CD4-positive, alpha-beta memory T cell (primary cell): Measurements from ENCODE around the gene SH3BGRL3. TPM values are rescaled to one million over a fixed set of nuclear protein-coding genes. Genes with fewer than 3 reads are reported as not detected.

Source experiments
- CTCF ChIA-PET: fragments of 350-600 bp; sonication (Branson Sonifier 250); formaldehyde crosslinking; loops from one replicate; lab custom pipeline; 2021; ENCODE audit warnings: inconsistent platforms; ENCODE audit not compliant: partially characterized antibody; lab: Charles Lee
- POLR2A ChIA-PET: fragments of 350-600 bp; sonication (Branson Sonifier 250); formaldehyde crosslinking; loops from one replicate; lab custom pipeline; 2021; ENCODE audit not compliant: partially characterized antibody; lab: Charles Lee
- DNase-seq, 5 donors: peaks; one replicate each; pipeline versions ENCODE4 v3.0.0 to v3.0.0-alpha.2; 2020 to 2022; ENCODE audit warnings: mixed read lengths in 1 of 5
- H3K27ac ChIP-seq: one replicate; pipeline ENCODE4 v1.7.0; 2013; ENCODE audit warnings: low read depth, low read length
- H3K27me3 ChIP-seq: 2 replicates; pipeline ENCODE4 v1.7.0; 2013; ENCODE audit warnings: mild to moderate bottlenecking, low read length, moderate library complexity; ENCODE audit not compliant: insufficient read depth
- H3K36me3 ChIP-seq: 2 replicates; pipeline ENCODE4 v1.7.0; 2013; ENCODE audit warnings: mild to moderate bottlenecking, low read length, moderate library complexity; ENCODE audit not compliant: insufficient read depth
- H3K4me1 ChIP-seq: 2 replicates; pipeline ENCODE4 v1.7.0; 2013; ENCODE audit warnings: mild to moderate bottlenecking, low read length, moderate library complexity; ENCODE audit not compliant: insufficient read depth
- H3K4me3 ChIP-seq, 2 donors: one replicate each; pipeline ENCODE4 v1.7.0; 2013; ENCODE audit warnings: low read length in 2 of 2, mild to moderate bottlenecking in 1 of 2
- H3K9me3 ChIP-seq, 2 donors: one replicate each; pipeline ENCODE4 v1.7.0; 2013; ENCODE audit warnings: low read length in 2 of 2, control low read depth in 1 of 2; ENCODE audit not compliant: control insufficient read depth in 1 of 2
- H3K27ac Mint-ChIP-seq, 7 donors: one replicate each; pipeline ENCODE4 v1.8.0; 2020 to 2021; ENCODE audit warnings: mixed read lengths in 7 of 7, mild to moderate bottlenecking in 6 of 7, inconsistent platforms in 3 of 7, moderate library complexity in 3 of 7
- H3K27me3 Mint-ChIP-seq, 2 donors: one replicate each; pipeline ENCODE4 v1.8.0; 2020 to 2021; ENCODE audit warnings: mixed read lengths in 2 of 2
- H3K36me3 Mint-ChIP-seq, 2 donors: one replicate each; pipeline ENCODE4 v1.8.0; 2020 to 2021; ENCODE audit warnings: mixed read lengths in 2 of 2, inconsistent platforms in 1 of 2, mild to moderate bottlenecking in 1 of 2
- H3K4me1 Mint-ChIP-seq, 4 donors: one replicate each; pipeline ENCODE4 v1.8.0; 2020 to 2021; ENCODE audit warnings: mixed read lengths in 4 of 4, mild to moderate bottlenecking in 1 of 4
- H3K4me3 Mint-ChIP-seq, 8 donors: one replicate each; pipeline ENCODE4 v1.8.0; 2020 to 2021; ENCODE audit warnings: mixed read lengths in 8 of 8, mild to moderate bottlenecking in 7 of 8, moderate library complexity in 6 of 8, inconsistent platforms in 3 of 8
- H3K9me3 Mint-ChIP-seq, 8 donors: one replicate each; pipeline ENCODE4 v1.8.0; 2020 to 2021; ENCODE audit warnings: mixed read lengths in 8 of 8, mild to moderate bottlenecking in 5 of 8, inconsistent platforms in 3 of 8, moderate library complexity in 1 of 8
- intact Hi-C: fragments of 100-400 bp; cut with micrococcal nuclease; formaldehyde crosslinking; loops from one replicate; pipeline ENCODE4 v1.15.1; 2023
- polyA plus RNA-seq, 2 donors: library from polyadenylated mRNA; unstranded; fragments of 300-500 nt; fragmentation: Illumina TruSeq; gene quantifications; one replicate each; pipeline ENCODE4 v1.2.3, GENCODE V29; 2021
- total RNA-seq, 2 experiments: library from RNA; stranded (reverse); gene quantifications; one replicate each; pipeline ENCODE4 v1.2.3, GENCODE V29; 2021

The SH3BGRL3 gene
- total and polyA plus RNA-seq, 4 experiments from 2014 or later = 293 to 1,531 (median 642) TPM

DNA sequence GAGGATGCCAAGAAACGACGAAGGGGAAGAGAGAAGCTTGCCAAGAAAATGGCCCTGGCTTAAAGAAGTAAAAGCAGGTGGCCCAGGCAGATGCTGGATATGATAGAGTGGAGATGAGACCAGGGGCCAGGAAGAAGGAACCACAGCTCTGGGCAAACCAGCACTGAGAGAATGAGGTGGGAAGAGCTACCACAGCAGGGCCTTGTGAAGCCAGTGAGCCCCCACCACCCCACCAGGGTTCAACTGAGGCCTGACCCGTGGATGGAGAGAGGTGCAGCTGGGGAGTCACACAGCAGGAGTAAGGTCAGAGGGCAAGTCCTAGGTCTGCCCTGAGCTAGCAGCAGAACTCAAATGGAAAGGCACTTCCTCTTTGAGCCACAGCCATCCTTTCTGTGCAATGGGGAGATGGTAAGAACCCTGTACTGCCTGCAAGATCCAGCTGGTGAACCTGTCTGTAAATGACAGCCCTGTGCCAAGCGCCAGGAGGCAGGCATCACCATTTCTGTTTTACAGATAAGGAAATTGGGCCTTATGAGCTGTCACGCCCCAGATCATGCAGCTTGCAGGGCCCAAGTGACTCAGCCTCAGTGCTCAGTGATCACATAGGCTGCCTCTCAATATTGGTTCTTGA is 8.5 kb downstream of the SH3BGRL3 start:
- ChIA-PET CTCF (interaction anchor here (0.7 to 21.6 kb wide), 14 partner anchors 11 to 129 kb away, joined by 3 to 1027 read pairs (median 6); partner anchors contain the start of genes CD52, CEP85, SH3BGRL3 and UBXN11), POLR2A (interaction anchor here (0.9 to 38.6 kb wide), 17 partner anchors 10 to 212 kb away, joined by 3 to 3358 read pairs (median 8); partner anchors contain the start of genes CD52, CEP85, DHDDS and HMGN2)
- no peaks in the 10 kb centered on the region for H3K9me3 ChIP-seq
- H3K36me3 ChIP-seq = no peaks in the 10 kb centered on the region
- peak overlapping the region; percentile 58 to 92 (median 79) for H3K4me3 Mint-ChIP-seq
- H3K9me3 Mint-ChIP-seq = no peaks in the 10 kb centered on the region
- peak in 4 of 5 donors; percentile 42 to 83 (median 45) for DNase-seq
- peaks cover 0 to 8% of the 10 kb centered on the region in 2 donors for H3K36me3 Mint-ChIP-seq
- intact Hi-C loops = no loop called here
- no peaks in the 10 kb centered on the region for H3K27me3 ChIP-seq
- H3K4me1 Mint-ChIP-seq = peaks cover 60 to 96% (median 76%) of the 10 kb centered on the region in 4 donors
- no peaks in the 10 kb centered on the region for H3K27me3 Mint-ChIP-seq
- H3K4me1 ChIP-seq = peaks cover 98% of the 10 kb centered on the region
- peak overlapping the region; percentile 93 to 99 (median 97) for H3K27ac Mint-ChIP-seq
- peak overlapping the region; percentile 91 for H3K27ac ChIP-seq
- peak overlapping the region in 1 of 2 donors; percentile 29 for H3K4me3 ChIP-seq

DNA sequence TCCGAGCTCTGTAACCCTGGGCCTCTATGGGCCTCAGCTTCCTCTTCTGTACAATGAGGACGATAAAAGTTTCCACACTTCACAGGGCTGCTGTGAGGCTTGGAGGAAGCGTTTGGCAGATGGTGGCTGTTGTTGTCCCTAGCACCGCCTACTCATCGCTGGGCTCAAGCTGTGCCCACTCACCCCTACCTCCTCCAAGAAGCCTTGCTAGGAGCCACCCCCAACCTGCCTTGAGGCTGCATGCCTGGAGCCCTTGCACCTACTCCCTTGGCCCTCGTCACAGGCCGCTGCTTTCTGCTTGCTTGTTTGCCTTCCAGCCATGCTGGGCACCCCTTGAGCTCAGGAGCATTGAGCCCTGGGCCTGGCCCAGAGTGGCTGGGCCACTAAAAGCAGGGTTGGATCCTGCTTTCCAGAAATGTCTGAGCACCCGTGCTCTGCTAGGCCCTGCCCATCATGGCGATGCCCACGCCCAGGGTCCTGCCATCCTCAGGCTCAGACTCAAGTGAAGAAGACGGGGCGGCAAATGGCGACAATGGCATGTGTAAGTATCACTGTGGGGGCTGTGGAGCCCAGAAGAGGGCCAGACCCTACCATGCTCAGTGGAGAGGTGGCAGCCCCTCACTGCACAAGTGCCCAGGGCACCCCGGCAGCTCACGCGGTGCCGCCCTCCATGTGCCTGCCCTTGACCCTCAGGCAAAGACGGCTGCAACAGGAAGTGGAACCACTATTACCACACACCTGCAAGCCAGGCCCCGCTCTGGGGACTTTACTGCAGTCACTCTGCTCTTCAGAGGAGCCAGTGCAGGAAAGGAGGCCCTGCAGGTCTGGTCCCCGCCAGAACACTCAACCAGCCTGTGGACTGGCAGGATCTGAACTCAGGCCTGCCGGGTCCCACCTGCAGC is 9.5 kb downstream of the SH3BGRL3 start:
- intact Hi-C loops = no loop called here
- Mint-ChIP-seq H3K9me3 (no peaks in the 10 kb centered on the region), H3K4me1 (peaks cover 57 to 94% (median 69%) of the 10 kb centered on the region in 4 donors), H3K27me3 (no peaks in the 10 kb centered on the region), H3K27ac (peak overlapping the region; percentile 93 to 99 (median 97)), H3K36me3 (peaks cover 0 to 4% of the 10 kb centered on the region in 2 donors), H3K4me3 (peak overlapping the region in 7 of 8 donors; percentile 72 to 92 (median 81))
- Histone ChIP-seq H3K4me3 (peak overlapping the region in 1 of 2 donors; percentile 39), H3K27ac (peak overlapping the region; percentile 91), H3K27me3 (no peaks in the 10 kb centered on the region), H3K4me1 (peaks cover 88% of the 10 kb centered on the region), H3K9me3 (no peaks in the 10 kb centered on the region), H3K36me3 (no peaks in the 10 kb centered on the region)
- CTCF ChIA-PET = interaction anchor here (0.7 to 21.6 kb wide), 16 partner anchors 10 to 128 kb away, joined by 3 to 1027 read pairs (median 6); partner anchors contain the start of genes CD52, CEP85, SH3BGRL3 and UBXN11
- POLR2A ChIA-PET = interaction anchor here (0.9 to 38.6 kb wide), 13 partner anchors 11 to 211 kb away, joined by 3 to 3358 read pairs (median 11); partner anchors contain the start of genes CD52, CEP85, HMGN2 and SH3BGRL3
- DNase-seq = peak in 4 of 5 donors; percentile 26 to 67 (median 38)

DNA sequence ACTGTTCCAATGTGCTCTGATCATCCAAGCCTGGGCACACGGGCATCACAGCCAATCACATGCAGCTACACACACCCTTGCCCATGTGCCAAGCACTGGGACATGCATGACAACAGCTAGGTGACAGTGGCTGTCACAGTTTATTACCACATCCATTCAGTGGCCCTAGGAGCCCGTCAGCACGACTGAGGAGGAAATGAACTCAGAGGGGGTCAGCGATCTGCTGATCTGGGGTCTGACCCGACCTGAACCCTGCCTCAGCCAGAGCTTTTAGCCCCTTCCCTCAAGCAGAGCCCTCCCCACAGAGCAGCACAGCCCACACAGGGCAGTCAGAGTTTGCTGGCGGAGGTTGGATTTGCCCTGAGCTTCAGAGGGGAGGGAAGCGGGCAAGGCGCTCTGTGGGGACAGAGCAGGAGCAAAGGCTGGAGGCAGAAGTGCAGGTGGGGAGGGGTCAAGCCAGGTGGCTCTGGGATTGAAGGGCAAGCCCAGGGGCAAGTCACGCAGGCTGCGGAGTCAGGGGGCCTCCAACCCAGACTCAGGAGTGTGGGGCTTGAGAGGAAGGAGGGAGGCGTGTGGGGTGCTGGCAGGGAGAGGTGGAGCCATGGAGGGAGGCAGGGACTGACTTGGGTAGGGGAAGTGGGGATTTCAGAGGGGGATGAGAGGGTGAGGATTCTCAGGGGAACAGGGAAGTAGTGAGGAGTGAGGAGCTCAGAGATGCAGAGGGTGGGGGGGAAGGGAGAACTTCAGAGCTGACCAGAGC is 10.4 kb downstream of the SH3BGRL3 start:
- Mint-ChIP-seq H3K27ac (peak overlapping the region; percentile 93 to 99 (median 97)), H3K4me1 (peaks cover 53 to 94% (median 66%) of the 10 kb centered on the region in 4 donors), H3K4me3 (peak overlapping the region in 7 of 8 donors; percentile 59 to 92 (median 74)), H3K36me3 (no peaks in the 10 kb centered on the region), H3K9me3 (no peaks in the 10 kb centered on the region), H3K27me3 (no peaks in the 10 kb centered on the region)
- Histone ChIP-seq H3K27ac (peak overlapping the region; percentile 91), H3K9me3 (no peaks in the 10 kb centered on the region), H3K36me3 (no peaks in the 10 kb centered on the region), H3K4me1 (peaks cover 79% of the 10 kb centered on the region), H3K27me3 (no peaks in the 10 kb centered on the region), H3K4me3 (peak overlapping the region in 1 of 2 donors; percentile 39)
- ChIA-PET POLR2A (interaction anchor here (1.1 to 38.6 kb wide), 7 partner anchors 12 to 88 kb away, joined by 3 to 3358 read pairs (median 61); partner anchors contain the start of genes CD52, SH3BGRL3, UBXN11 and ZNF683), CTCF (interaction anchor here (1.1 to 21.6 kb wide), 6 partner anchors 11 to 127 kb away, joined by 3 to 1027 read pairs (median 66); partner anchors contain the start of genes CD52, SH3BGRL3 and UBXN11)
- DNase-seq = peak in 1 of 5 donors; percentile 20
- intact Hi-C loops = no loop called here

DNA sequence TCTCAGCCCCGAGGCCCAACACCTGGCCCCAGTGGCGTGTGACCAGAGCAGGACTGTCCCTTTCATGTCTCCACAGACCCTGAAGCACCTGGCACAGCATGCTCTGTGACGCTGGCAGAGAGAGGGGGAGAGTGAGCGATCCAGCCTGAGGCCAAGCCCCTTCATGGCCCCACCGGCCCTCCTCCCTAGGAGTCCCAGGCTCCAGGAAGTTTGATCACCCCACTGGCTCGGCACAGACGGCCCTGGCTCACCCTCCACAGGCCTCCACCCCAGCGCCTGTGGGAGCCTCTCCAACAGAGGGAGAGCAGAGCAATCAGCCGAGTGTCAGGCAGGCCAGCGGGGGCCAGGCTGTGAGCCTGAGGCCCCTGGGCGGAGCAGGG is 11.0 kb downstream of the SH3BGRL3 start:
- ChIA-PET POLR2A (interaction anchor here (1.1 to 38.6 kb wide), 5 partner anchors 13 to 80 kb away, joined by 3 to 3358 read pairs (median 61); partner anchors contain the start of genes CD52, SH3BGRL3 and UBXN11), CTCF (interaction anchor here (1.1 to 21.6 kb wide), 5 partner anchors 14 to 126 kb away, joined by 3 to 1027 read pairs (median 124); partner anchors contain the start of genes CD52, SH3BGRL3 and UBXN11)
- intact Hi-C loops = no loop called here
- Histone ChIP-seq H3K9me3 (no peaks in the 10 kb centered on the region), H3K4me1 (peaks cover 73% of the 10 kb centered on the region), H3K27me3 (no peaks in the 10 kb centered on the region), H3K27ac (peak overlapping the region; percentile 91), H3K4me3 (no peak overlapping the region), H3K36me3 (no peaks in the 10 kb centered on the region)
- peak overlapping the region; percentile 94 to 99 (median 97) for H3K27ac Mint-ChIP-seq
- H3K36me3 Mint-ChIP-seq = no peaks in the 10 kb centered on the region
- no peak for DNase-seq
- no peaks in the 10 kb centered on the region for H3K9me3 Mint-ChIP-seq
- H3K27me3 Mint-ChIP-seq = no peaks in the 10 kb centered on the region
- H3K4me3 Mint-ChIP-seq = peak overlapping the region in 3 of 8 donors; percentile 47 to 81 (median 57)
- H3K4me1 Mint-ChIP-seq = peaks cover 56 to 91% (median 66%) of the 10 kb centered on the region in 4 donors

DNA sequence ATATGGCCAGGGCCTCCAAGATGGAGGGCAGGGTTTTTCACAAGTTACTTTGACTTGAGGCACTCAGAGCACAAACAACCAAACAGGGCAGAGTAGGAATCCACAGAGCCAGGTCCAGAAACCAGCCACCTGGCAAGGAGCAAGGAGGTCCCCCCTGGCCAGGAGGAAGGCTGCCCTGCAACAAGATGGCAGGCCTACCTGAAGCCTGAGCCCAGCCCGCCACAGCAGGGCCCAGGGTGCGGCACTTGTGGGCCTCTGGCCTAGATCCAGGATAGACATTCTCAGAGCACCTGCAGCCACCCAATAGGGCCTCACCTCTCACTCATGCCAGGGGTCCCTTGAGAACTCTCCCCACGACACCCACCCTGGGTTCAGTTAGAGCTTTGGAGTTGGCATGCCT is 11.5 kb downstream of the SH3BGRL3 start:
- peak overlapping the region in 2 of 8 donors; percentile 23 to 63 for H3K4me3 Mint-ChIP-seq
- peak overlapping the region; percentile 90 to 97 (median 94) for H3K27ac Mint-ChIP-seq
- H3K27me3 Mint-ChIP-seq = no peaks in the 10 kb centered on the region
- Histone ChIP-seq H3K9me3 (no peaks in the 10 kb centered on the region), H3K27me3 (no peaks in the 10 kb centered on the region), H3K4me3 (no peak overlapping the region), H3K27ac (peak overlapping the region; percentile 91), H3K36me3 (no peaks in the 10 kb centered on the region), H3K4me1 (peaks cover 68% of the 10 kb centered on the region)
- peaks cover 53 to 85% (median 62%) of the 10 kb centered on the region in 4 donors for H3K4me1 Mint-ChIP-seq
- intact Hi-C loops = no loop called here
- peaks cover 0 to 3% of the 10 kb centered on the region in 2 donors for H3K36me3 Mint-ChIP-seq
- DNase-seq = no peak
- CTCF ChIA-PET = interaction anchor here (1.4 to 21.6 kb wide), 3 partner anchors 24 to 125 kb away, joined by 3 to 1027 read pairs (median 307); partner anchors contain the start of genes CD52 and UBXN11
- H3K9me3 Mint-ChIP-seq = no peaks in the 10 kb centered on the region
- POLR2A ChIA-PET = interaction anchor here (9.7 to 38.6 kb wide), 2 partner anchors 13 to 20 kb away, joined by 212 to 3358 read pairs; partner anchors contain the start of genes CD52, SH3BGRL3 and UBXN11

DNA sequence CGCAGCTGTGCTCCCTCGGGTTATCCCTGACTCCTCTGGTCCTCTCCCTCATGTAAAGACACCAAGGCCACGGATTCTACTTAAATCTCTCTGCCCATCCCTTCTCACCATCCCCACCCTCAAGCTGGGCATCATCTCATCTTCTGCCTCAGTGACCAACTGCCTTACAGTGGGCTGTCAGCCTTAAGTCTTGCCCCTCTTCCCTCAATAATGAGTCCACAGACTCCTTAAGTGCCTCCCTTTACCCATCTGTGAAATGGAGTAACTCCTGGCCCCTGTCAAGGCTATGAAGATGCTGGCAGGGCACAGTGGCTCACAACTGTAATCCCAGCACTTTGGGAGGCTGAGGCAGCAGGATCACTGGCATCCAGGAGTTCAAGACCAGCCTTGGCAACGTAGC is 12.1 kb downstream of the SH3BGRL3 start:
- Histone ChIP-seq H3K9me3 (no peaks in the 10 kb centered on the region), H3K27ac (peak overlapping the region; percentile 91), H3K27me3 (no peaks in the 10 kb centered on the region), H3K4me1 (peaks cover 63% of the 10 kb centered on the region), H3K36me3 (no peaks in the 10 kb centered on the region), H3K4me3 (no peak overlapping the region)
- Mint-ChIP-seq H3K9me3 (no peaks in the 10 kb centered on the region), H3K36me3 (peaks cover 0 to 4% of the 10 kb centered on the region in 2 donors), H3K4me3 (peak overlapping the region in 4 of 8 donors; percentile 36 to 63 (median 42)), H3K27ac (peak overlapping the region; percentile 90 to 97 (median 94)), H3K4me1 (peaks cover 51 to 80% (median 58%) of the 10 kb centered on the region in 4 donors), H3K27me3 (no peaks in the 10 kb centered on the region)
- intact Hi-C loops = no loop called here
- ChIA-PET CTCF (interaction anchor here (1.4 to 21.6 kb wide), 3 partner anchors 23 to 125 kb away, joined by 3 to 1027 read pairs (median 307); partner anchors contain the start of genes CD52 and UBXN11), POLR2A (interaction anchor here (0.9 to 38.6 kb wide), 3 partner anchors 14 to 86 kb away, joined by 3 to 3358 read pairs (median 212); partner anchors contain the start of genes CD52, SH3BGRL3 and UBXN11)
- no peak for DNase-seq
